Activated CD4-positive, alpha-beta T cell treated with anti-CD3 and anti-CD28 coated beads, Interleukin-2, amount 50 U/mL, for 4 hours (primary cell): Measurements from ENCODE around the gene ADAMTS6.

Experiments used
- DNase-seq, 2 experiments: peaks; one replicate each; pipeline ENCODE4 v3.0.0-alpha.2; 2020

The ADAMTS6 gene

GRCh38 chr5:65100911-65101631, 380.6 kb downstream of the ADAMTS6 start:
- no peak for DNase-seq
